ENCODE data around the gene CREB3L1. TPM values are rescaled to one million over a fixed set of nuclear protein-coding genes. Genes with fewer than 3 reads are reported as not detected.
A peak's percentile ranks its signal among the peaks of the same experiment; 100 is the strongest.

Gene CREB3L1
- total RNA-seq, 2 experiments from 2014 or later = not detected

- peaks cover 46% of the 10 kb centered on the region for H3K27me3 Mint-ChIP-seq
- H3K27ac Mint-ChIP-seq = no peak overlapping the region
- H3K36me3 Mint-ChIP-seq = no peaks in the 10 kb centered on the region
- H3K4me3 Mint-ChIP-seq = no peak overlapping the region
- DNase-seq (no peak), ATAC-seq (no peak)
- H3K9me3 Mint-ChIP-seq (ENCODE audit: low read depth) = no peaks in the 10 kb centered on the region
- no peaks in the 10 kb centered on the region for H3K4me1 Mint-ChIP-seq
- CTCF ChIA-PET = no interaction called here
Measured at GRCh38 chr11:46286789-46287188, 9.3 kb downstream of the CREB3L1 start.

GRCh38 chr11:46288451-46288850 lies 11.0 kb downstream of the CREB3L1 start:
- no peak overlapping the region for H3K4me3 Mint-ChIP-seq
- CTCF ChIA-PET = no interaction called here
- no peaks in the 10 kb centered on the region for H3K9me3 Mint-ChIP-seq (ENCODE audit: low read depth)
- H3K36me3 Mint-ChIP-seq = no peaks in the 10 kb centered on the region
- H3K27ac Mint-ChIP-seq = no peak overlapping the region
- DNase-seq (no peak), ATAC-seq (no peak)
- H3K27me3 Mint-ChIP-seq = peaks cover 39% of the 10 kb centered on the region
- H3K4me1 Mint-ChIP-seq = no peaks in the 10 kb centered on the region

- ATAC-seq = no peak
- DNase-seq = no peak
- Mint-ChIP-seq H3K36me3 (no peaks in the 10 kb centered on the region), H3K4me3 (no peak overlapping the region), H3K9me3 (ENCODE audit: low read depth) (no peaks in the 10 kb centered on the region), H3K27me3 (peaks cover 35% of the 10 kb centered on the region), H3K27ac (no peak overlapping the region), H3K4me1 (peaks cover under 1% of the 10 kb centered on the region)
- CTCF ChIA-PET = interaction anchor here (0.8 to 1.4 kb wide), 3 partner anchors 14 to 48 kb away, joined by 3 read pairs; no protein-coding TSS in a partner anchor
Measured at GRCh38 chr11:46290011-46290410, 12.5 kb downstream of the CREB3L1 start.

GRCh38 chr11:46290598-46291309 lies 13.3 kb downstream of the CREB3L1 start:
- Mint-ChIP-seq H3K27ac (no peak overlapping the region), H3K27me3 (peaks cover 36% of the 10 kb centered on the region), H3K4me3 (no peak overlapping the region), H3K4me1 (peaks cover 3% of the 10 kb centered on the region), H3K9me3 (ENCODE audit: low read depth) (no peaks in the 10 kb centered on the region), H3K36me3 (no peaks in the 10 kb centered on the region)
- DNase-seq (no peak), ATAC-seq (no peak)
- CTCF ChIA-PET = interaction anchor here (0.8 to 1.3 kb wide), 2 partner anchors 23 to 49 kb away, joined by 3 read pairs; no protein-coding TSS in a partner anchor

- Mint-ChIP-seq H3K36me3 (no peaks in the 10 kb centered on the region), H3K27me3 (peaks cover 37% of the 10 kb centered on the region), H3K9me3 (ENCODE audit: low read depth) (no peaks in the 10 kb centered on the region), H3K27ac (no peak overlapping the region), H3K4me3 (no peak overlapping the region), H3K4me1 (peaks cover 9% of the 10 kb centered on the region)
- CTCF ChIA-PET = no interaction called here
- ATAC-seq (no peak), DNase-seq (no peak)
Measured at GRCh38 chr11:46291441-46292150, 14.1 kb downstream of the CREB3L1 start.

- peaks cover 45% of the 10 kb centered on the region for H3K27me3 Mint-ChIP-seq
- ATAC-seq (no peak), DNase-seq (no peak)
- CTCF ChIA-PET = no interaction called here
- H3K36me3 Mint-ChIP-seq = no peaks in the 10 kb centered on the region
- H3K9me3 Mint-ChIP-seq (ENCODE audit: low read depth) = no peaks in the 10 kb centered on the region
- H3K4me3 Mint-ChIP-seq = no peak overlapping the region
- peaks cover 9% of the 10 kb centered on the region for H3K4me1 Mint-ChIP-seq
- H3K27ac Mint-ChIP-seq = no peak overlapping the region
Measured at GRCh38 chr11:46293066-46293465, 15.6 kb downstream of the CREB3L1 start.

- H3K27ac Mint-ChIP-seq = no peak overlapping the region
- H3K4me3 Mint-ChIP-seq = no peak overlapping the region
- H3K9me3 Mint-ChIP-seq (ENCODE audit: low read depth) = no peaks in the 10 kb centered on the region
- CTCF ChIA-PET = no interaction called here
- DNase-seq = no peak
- peaks cover 50% of the 10 kb centered on the region for H3K27me3 Mint-ChIP-seq
- ATAC-seq = no peak
- no peaks in the 10 kb centered on the region for H3K36me3 Mint-ChIP-seq
- peaks cover 9% of the 10 kb centered on the region for H3K4me1 Mint-ChIP-seq
Measured at GRCh38 chr11:46293641-46294103, 16.2 kb downstream of the CREB3L1 start.

GRCh38 chr11:46294365-46295309 lies 17.2 kb downstream of the CREB3L1 start:
- peaks cover 16% of the 10 kb centered on the region for H3K4me1 Mint-ChIP-seq
- DNase-seq (no peak), ATAC-seq (no peak)
- no peak overlapping the region for H3K27ac Mint-ChIP-seq
- no peaks in the 10 kb centered on the region for H3K9me3 Mint-ChIP-seq (ENCODE audit: low read depth)
- no peaks in the 10 kb centered on the region for H3K36me3 Mint-ChIP-seq
- H3K4me3 Mint-ChIP-seq = no peak overlapping the region
- CTCF ChIA-PET = interaction anchor here (0.7 to 3.5 kb wide), 6 partner anchors 14 to 330 kb away, joined by 3 to 28 read pairs (median 4); no protein-coding TSS in a partner anchor
- H3K27me3 Mint-ChIP-seq = peaks cover 46% of the 10 kb centered on the region

- Mint-ChIP-seq H3K4me3 (peak overlapping the region; percentile 51), H3K27ac (no peak overlapping the region), H3K36me3 (no peaks in the 10 kb centered on the region), H3K9me3 (ENCODE audit: low read depth) (no peaks in the 10 kb centered on the region), H3K4me1 (peaks cover 21% of the 10 kb centered on the region), H3K27me3 (peaks cover 40% of the 10 kb centered on the region)
- DNase-seq = peak; percentile 74
- ATAC-seq = peak; percentile 98
- CTCF ChIA-PET = interaction anchor here (0.9 to 3.5 kb wide), 12 partner anchors 9 to 331 kb away, joined by 3 to 28 read pairs (median 4); no protein-coding TSS in a partner anchor
Measured at GRCh38 chr11:46295312-46296058, 18.0 kb downstream of the CREB3L1 start.

- CTCF ChIA-PET = interaction anchor here (0.9 to 3.5 kb wide), 11 partner anchors 8 to 331 kb away, joined by 3 to 28 read pairs (median 4); no protein-coding TSS in a partner anchor
Measured at GRCh38 chr11:46296059-46296527, 18.6 kb downstream of the CREB3L1 start.

GRCh38 chr11:46296528-46297448 lies 19.3 kb downstream of the CREB3L1 start:
- Mint-ChIP-seq H3K27ac (no peak overlapping the region), H3K9me3 (ENCODE audit: low read depth) (no peaks in the 10 kb centered on the region), H3K4me1 (peaks cover 21% of the 10 kb centered on the region), H3K36me3 (no peaks in the 10 kb centered on the region), H3K4me3 (no peak overlapping the region), H3K27me3 (peaks cover 36% of the 10 kb centered on the region)
- ATAC-seq (no peak), DNase-seq (no peak)
- CTCF ChIA-PET = interaction anchor here (1.0 to 3.5 kb wide), 8 partner anchors 8 to 221 kb away, joined by 3 to 28 read pairs (median 4); no protein-coding TSS in a partner anchor

More at GRCh38 chr11:46296059-46296527, 18.6 kb downstream of the CREB3L1 start:
- H3K36me3 Mint-ChIP-seq = no peaks in the 10 kb centered on the region
- ATAC-seq (peak; percentile 7), DNase-seq (no peak)
- peaks cover 40% of the 10 kb centered on the region for H3K27me3 Mint-ChIP-seq
- peak overlapping the region; percentile 51 for H3K4me3 Mint-ChIP-seq
- H3K9me3 Mint-ChIP-seq (ENCODE audit: low read depth) = no peaks in the 10 kb centered on the region
- no peak overlapping the region for H3K27ac Mint-ChIP-seq
- peaks cover 21% of the 10 kb centered on the region for H3K4me1 Mint-ChIP-seq

Data from activated CD8-positive, alpha-beta memory T cell treated with anti-CD3 and anti-CD28 coated beads, Interleukin-2, amount 10 ng/mL, durations not matched to agents 7 days and 5 days (primary cell).